GM06990 (cell line): ENCODE measurements around the gene TUSC2.

Experiments used
- DNase-seq: peaks from one replicate; pipeline ENCODE4 v3.0.0-alpha.2; 2011; ENCODE audit not compliant: insufficient read length; ENCODE audit errors: extremely low read depth
- H3K27me3 ChIP-seq: replicated peaks from 2 replicates; pipeline ENCODE4 v1.6.0; 2011; ENCODE audit warnings: low read length; ENCODE audit not compliant: control insufficient read depth, insufficient read depth
- H3K36me3 ChIP-seq: 2 replicates; pipeline ENCODE4 v1.5.1; 2011; ENCODE audit warnings: low read length; ENCODE audit not compliant: control insufficient read depth, insufficient read depth
- H3K4me3 ChIP-seq: replicated peaks from 2 replicates; pipeline ENCODE4 v1.5.1; 2011; ENCODE audit warnings: low read depth, mild to moderate bottlenecking, control low read depth, low read length
- CTCF ChIP-seq: IDR thresholded peaks from 2 replicates; pipeline ENCODE4 v1.5.1; 2011; ENCODE audit warnings: low read length, control low read depth, mild to moderate bottlenecking, inconsistent platforms; ENCODE audit not compliant: insufficient read depth, poor library complexity, severe bottlenecking

Gene TUSC2

GRCh38 chr3:50356553-50356952 is 28.5 kb upstream of the TUSC2 start:
- Histone ChIP-seq H3K27me3 (no peaks in the 10 kb centered on the region), H3K36me3 (peaks cover 29% of the 10 kb centered on the region), H3K4me3 (0 out of 2 replicates have a peak overlapping the region, but pooled peaks have one; percentile 82)
- no peak for DNase-seq
- no peak for TF ChIP-seq CTCF

- Histone ChIP-seq H3K27me3 (no peaks in the 10 kb centered on the region), H3K4me3 (no peak overlapping the region), H3K36me3 (peaks cover 29% of the 10 kb centered on the region)
- TF ChIP-seq CTCF = no peak
- no peak for DNase-seq
Observed at GRCh38 chr3:50355829-50356552, 28.0 kb upstream of the TUSC2 start.

- peaks cover 29% of the 10 kb centered on the region for H3K36me3 ChIP-seq
- no peak for TF ChIP-seq CTCF
- no peaks in the 10 kb centered on the region for H3K27me3 ChIP-seq
- DNase-seq = no peak
- no peak overlapping the region for H3K4me3 ChIP-seq
Observed at GRCh38 chr3:50354850-50355249, 26.8 kb upstream of the TUSC2 start.

- no peak overlapping the region for H3K4me3 ChIP-seq
- no peak for TF ChIP-seq CTCF
- H3K36me3 ChIP-seq = peaks cover 29% of the 10 kb centered on the region
- H3K27me3 ChIP-seq = no peaks in the 10 kb centered on the region
- DNase-seq = no peak
Observed at GRCh38 chr3:50354186-50354764, 26.3 kb upstream of the TUSC2 start.

- Histone ChIP-seq H3K27me3 (no peaks in the 10 kb centered on the region), H3K36me3 (peaks cover 30% of the 10 kb centered on the region), H3K4me3 (no peak overlapping the region)
- no peak for TF ChIP-seq CTCF
- DNase-seq = no peak
Observed at GRCh38 chr3:50353245-50354004, 25.4 kb upstream of the TUSC2 start.
